GM12801 (cell line): Measurements from ENCODE around the gene GNAI2.

Experiments
- TF ChIP-seq, protein P1 (sequence below): IDR thresholded peaks from one replicate; pipeline ENCODE4 v1.5.1; 2011; ENCODE audit warnings: control low read depth; ENCODE audit not compliant: insufficient read length; ENCODE audit errors: extremely low read depth

Gene GNAI2

DNA sequence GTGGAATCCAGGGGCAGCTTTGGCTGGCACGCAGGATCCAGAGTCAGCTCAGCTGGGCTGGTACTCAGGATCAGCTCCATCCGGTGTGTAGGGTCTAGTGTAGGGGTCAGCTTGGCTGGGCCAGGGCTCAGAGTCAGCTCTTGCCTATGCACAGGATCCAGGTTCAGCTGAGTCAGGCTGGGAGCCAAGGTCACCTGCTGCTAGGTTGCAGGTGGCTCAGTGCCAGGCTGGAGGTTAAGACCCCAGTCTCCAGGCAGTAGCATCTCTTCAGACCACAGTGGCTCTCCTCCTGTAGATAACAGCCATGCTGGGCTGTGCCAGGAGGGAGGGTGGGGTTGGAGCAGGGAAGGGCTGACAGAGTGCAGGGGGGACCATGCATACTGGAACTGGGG lies 61.4 kb downstream of the GNAI2 start:
- TF ChIP-seq, protein P1, sequence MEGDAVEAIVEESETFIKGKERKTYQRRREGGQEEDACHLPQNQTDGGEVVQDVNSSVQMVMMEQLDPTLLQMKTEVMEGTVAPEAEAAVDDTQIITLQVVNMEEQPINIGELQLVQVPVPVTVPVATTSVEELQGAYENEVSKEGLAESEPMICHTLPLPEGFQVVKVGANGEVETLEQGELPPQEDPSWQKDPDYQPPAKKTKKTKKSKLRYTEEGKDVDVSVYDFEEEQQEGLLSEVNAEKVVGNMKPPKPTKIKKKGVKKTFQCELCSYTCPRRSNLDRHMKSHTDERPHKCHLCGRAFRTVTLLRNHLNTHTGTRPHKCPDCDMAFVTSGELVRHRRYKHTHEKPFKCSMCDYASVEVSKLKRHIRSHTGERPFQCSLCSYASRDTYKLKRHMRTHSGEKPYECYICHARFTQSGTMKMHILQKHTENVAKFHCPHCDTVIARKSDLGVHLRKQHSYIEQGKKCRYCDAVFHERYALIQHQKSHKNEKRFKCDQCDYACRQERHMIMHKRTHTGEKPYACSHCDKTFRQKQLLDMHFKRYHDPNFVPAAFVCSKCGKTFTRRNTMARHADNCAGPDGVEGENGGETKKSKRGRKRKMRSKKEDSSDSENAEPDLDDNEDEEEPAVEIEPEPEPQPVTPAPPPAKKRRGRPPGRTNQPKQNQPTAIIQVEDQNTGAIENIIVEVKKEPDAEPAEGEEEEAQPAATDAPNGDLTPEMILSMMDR, result no peak

DNA sequence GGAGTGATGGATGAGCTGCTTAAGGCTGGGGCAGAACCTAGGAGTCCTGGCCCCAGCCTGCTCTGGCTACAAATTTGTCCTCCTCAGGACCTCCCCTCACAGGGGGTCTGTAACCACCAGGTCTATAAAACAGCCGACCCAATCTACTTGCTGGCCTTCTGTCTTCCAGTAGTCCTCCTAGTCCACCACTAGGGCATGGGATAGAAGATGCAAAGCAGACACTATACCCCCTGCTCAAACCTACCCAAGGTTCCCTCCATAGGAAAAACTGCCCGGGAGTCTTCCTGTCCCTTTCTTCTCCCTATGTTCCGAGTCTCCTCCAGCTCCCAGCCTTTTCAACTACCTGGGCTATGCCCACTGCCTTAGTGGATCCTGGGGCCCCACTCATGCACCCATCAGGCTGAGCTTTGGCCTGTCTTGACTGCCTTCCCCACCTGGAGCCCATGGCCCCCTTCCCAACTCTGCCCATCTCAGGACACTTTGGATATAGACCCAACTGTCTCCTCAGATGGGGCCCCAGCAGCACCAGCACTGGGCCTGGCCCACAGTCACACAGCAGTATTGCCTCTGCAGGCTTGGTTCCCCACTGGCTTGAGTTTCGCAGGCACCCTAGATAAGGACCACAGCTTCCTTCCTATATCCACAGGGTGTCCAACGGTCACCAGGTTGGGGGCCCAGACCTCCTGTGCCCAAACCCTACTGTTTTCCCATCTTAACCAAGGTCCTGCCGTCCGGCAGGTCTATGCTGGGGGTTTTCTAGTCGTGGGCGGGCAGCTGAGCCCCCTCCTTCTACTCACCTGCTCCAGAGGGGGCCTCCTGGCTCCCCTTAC lies 62.1 kb downstream of the GNAI2 start:
- TF ChIP-seq, protein P1, result no peak

DNA sequence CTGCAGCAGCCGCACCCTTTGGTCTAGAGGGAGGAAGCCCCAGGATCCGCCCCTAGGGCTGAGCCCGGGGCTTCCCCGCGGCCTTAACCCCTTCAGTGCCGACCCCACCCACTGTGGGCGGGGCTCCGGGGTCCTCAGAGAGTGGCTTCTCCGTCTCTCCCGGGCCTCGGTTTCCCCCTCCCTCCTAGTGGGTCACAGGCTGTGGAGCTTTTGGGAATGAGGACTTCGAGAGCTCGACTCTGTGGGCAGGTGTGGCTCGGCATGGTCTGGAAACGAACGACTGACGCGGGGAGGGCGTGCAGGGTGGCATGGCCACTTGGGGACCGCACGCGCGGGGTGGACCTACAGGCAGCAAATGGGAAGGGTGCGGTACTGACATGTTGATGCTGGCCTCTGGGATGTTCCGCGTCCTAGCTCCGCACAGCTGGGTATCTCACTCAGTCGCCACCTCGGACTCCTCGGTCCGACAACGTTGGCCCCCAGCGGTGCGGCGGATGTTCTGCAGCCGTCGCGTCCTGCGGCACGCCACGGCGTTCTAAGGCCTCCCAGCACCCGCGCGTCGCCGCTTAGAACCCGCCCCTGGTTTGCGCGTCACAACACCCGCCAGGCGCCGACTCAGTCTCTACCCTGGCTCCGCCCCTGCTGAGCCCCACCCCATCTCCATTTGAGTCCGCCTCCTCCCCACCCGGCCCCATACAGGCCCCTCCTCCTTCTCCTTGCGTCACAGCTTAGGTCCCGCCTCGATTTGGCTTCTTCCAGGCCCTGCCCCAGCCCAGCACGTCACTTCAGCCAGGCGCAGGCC lies 63.0 kb downstream of the GNAI2 start, which contains the start of the genes HYAL3 and NAA80:
HYAL3 (minus strand) TSS at position 570 of the 802 bp plus-strand sequence. CDS start 3,803 bp downstream, outside the sequence.
NAA80 (minus strand) TSS at position 570 of the 802 bp plus-strand sequence. CDS start 1,942 bp downstream, outside the sequence.
- TF ChIP-seq, protein P1, result no peak

DNA sequence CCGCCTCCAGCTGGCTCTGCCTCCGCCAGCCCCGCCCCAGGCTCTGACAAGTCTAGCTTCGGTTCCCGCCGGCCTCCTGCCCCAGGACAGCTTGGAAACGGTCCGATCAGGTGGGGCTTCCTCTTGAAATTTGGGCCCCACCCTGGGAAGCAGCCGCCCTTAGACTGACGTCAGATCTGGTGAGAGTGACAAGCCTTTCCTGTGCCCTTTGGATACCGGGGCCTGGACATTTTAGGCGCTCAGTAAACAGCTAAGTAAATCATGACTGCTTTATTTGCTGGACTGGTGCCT lies 63.6 kb downstream of the GNAI2 start:
- TF ChIP-seq, protein P1, result no peak

DNA sequence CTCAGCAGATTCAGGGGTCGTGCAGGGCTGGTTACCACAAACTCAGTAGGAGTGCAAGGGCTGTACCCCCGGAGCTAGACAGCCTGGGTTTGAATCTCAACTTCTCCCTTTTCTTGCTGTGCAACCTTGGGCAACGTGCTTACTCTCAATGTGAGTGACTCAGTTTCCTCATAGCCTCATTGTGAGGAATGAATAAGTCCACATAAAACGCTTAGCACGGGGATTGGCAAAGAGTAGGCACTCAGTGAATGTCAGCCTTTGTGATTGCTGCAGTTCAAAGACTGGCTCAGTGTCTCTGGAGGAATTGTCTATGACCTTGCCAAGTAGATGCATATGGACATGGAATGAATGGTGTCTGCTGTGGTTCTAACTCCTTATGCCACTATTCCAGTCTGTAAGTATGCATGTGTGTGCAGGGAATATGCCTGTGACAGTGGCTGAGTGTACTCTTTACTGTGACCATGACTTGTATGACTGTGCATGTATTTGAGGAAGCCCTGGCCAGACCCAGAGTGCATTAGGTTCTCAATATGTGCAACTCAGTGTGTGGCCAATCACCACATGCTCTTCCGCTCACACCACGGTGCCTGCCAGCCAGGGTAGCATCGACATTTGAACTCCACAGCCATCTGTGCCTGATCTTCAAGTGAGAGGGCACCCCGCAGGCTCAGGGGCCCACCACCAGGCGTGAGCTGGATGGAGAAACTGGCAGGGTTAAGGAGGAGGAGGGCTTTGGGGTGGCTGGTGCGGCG lies 64.1 kb downstream of the GNAI2 start:
- TF ChIP-seq, protein P1, result no peak

DNA sequence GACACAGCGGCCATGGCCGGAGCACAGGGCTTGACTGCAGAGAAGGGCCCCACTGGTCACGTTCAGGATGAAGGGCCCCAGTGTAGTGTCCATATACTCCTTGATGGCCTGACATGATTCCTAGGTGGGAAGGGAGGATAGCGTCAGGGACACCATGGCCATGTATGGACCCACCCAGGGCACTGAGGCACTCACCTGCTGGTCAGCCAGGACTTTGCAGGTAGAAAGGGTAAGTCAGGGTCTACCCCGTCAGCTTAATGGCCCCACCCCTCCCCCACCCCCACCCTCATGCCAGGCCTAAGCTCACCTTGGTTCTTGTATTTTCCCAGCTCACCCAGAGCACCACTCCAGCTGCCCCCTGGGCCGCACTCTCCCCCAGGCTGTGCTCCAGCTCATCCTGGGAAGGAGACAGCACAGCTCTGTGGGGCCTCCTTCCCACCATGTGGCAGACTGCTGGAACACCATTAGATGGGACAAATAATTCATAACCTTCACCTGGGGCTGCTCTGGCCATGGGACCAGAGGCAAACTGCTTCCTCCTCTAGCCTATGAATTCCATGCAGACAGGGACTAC lies 64.8 kb downstream of the GNAI2 start:
- TF ChIP-seq, protein P1, result no peak
